Loucy (cell line): ENCODE data around the gene PREX1.

ENCODE experiments used
- CTCF ChIP-seq: fragments of 200-600 bp; sonication (generic); conservative IDR thresholded peaks from 2 replicates; pipeline ENCODE4 v1.5.1; 2014; ENCODE audit warnings: mild to moderate bottlenecking, antibody characterized with exemption, low read length
- EZH2phosphoT487 ChIP-seq: fragments of 200-600 bp; IDR thresholded peaks from 2 replicates; pipeline ENCODE4 v1.6.1; 2018; ENCODE audit warnings: antibody characterized with exemption, mild to moderate bottlenecking, moderate library complexity, borderline replicate concordance

GRCh38 chr20:48705240-48706115 is 122.3 kb downstream of the PREX1 start:
- TF ChIP-seq CTCF: no peak
- TF ChIP-seq EZH2phosphoT487: no peak
